Activated CD4-positive, alpha-beta T cell treated with anti-CD3 and anti-CD28 coated beads, Interleukin-2, amount 50 U/mL, for 1 hour (primary cell): ENCODE results near the gene SIK2.

Source experiments
- DNase-seq: peaks from one replicate; pipeline ENCODE4 v3.0.0-alpha.2; 2020

The SIK2 gene

GRCh38 chr11:111601979-111602864 is at the start of gene SIK2:
Gene SIK2, plus strand, starts transcription at chr11:111602449. Its CDS starts 115 bp downstream, at chr11:111602564.
- DNase-seq = peak; percentile 86

GRCh38 chr11:111554532-111554931 is 47.7 kb upstream of the SIK2 start:
- DNase-seq = no peak

- no peak for DNase-seq
Measured at GRCh38 chr11:111555255-111555654, 47.0 kb upstream of the SIK2 start.

- DNase-seq = no peak
Measured at GRCh38 chr11:111557425-111558111, 44.7 kb upstream of the SIK2 start.

GRCh38 chr11:111559800-111560464 is 42.3 kb upstream of the SIK2 start:
- DNase-seq = no peak

- DNase-seq = no peak
Measured at GRCh38 chr11:111560800-111561199, 41.4 kb upstream of the SIK2 start.

- no peak for DNase-seq
Measured at GRCh38 chr11:111561306-111561705, 40.9 kb upstream of the SIK2 start.

- no peak for DNase-seq
Measured at GRCh38 chr11:111561791-111562325, 40.4 kb upstream of the SIK2 start.

- no peak for DNase-seq
Measured at GRCh38 chr11:111562692-111563389, 39.4 kb upstream of the SIK2 start.

GRCh38 chr11:111565114-111565720 is 37.0 kb upstream of the SIK2 start:
- peak; percentile 56 for DNase-seq

GRCh38 chr11:111566324-111566723 is 35.9 kb upstream of the SIK2 start:
- DNase-seq = no peak

- no peak for DNase-seq
Measured at GRCh38 chr11:111569476-111569875, 32.8 kb upstream of the SIK2 start.

GRCh38 chr11:111570796-111571195 is 31.5 kb upstream of the SIK2 start:
- no peak for DNase-seq

GRCh38 chr11:111571829-111572501 is 30.3 kb upstream of the SIK2 start:
- DNase-seq = no peak

GRCh38 chr11:111572581-111572980 is 29.7 kb upstream of the SIK2 start:
- no peak for DNase-seq

GRCh38 chr11:111573821-111574249 is 28.4 kb upstream of the SIK2 start:
- no peak for DNase-seq

- no peak for DNase-seq
Measured at GRCh38 chr11:111574373-111575225, 27.6 kb upstream of the SIK2 start.

GRCh38 chr11:111575740-111576139 is 26.5 kb upstream of the SIK2 start:
- DNase-seq = no peak

GRCh38 chr11:111577821-111578220 is 24.4 kb upstream of the SIK2 start:
- DNase-seq = no peak

GRCh38 chr11:111581341-111581740 is 20.9 kb upstream of the SIK2 start:
- no peak for DNase-seq

GRCh38 chr11:111582163-111582562 is 20.1 kb upstream of the SIK2 start:
- no peak for DNase-seq
